SK-N-SH (cell line): ENCODE data around the gene BTBD7. TPM values are rescaled to one million over a fixed set of nuclear protein-coding genes. Genes with fewer than 3 reads are reported as not detected.

ENCODE experiments used
- CTCF ChIA-PET: fragments of 300-600, 350-600 bp; formaldehyde crosslinking; extraction: SDS; loops from one replicate; lab custom pipeline; 2021; lab: Yijun Ruan, JAX
- POLR2A ChIA-PET: fragments of 350-600 bp; sonication (Branson Sonifier 250); formaldehyde crosslinking; extraction: SDS; loops from one replicate; lab custom pipeline; 2020; ENCODE audit warnings: antibody characterized with exemption, inconsistent platforms; lab: Yijun Ruan, JAX
- DNase-seq: peaks from one replicate; pipeline ENCODE4 v3.0.0; 2012
- H2AFZ ChIP-seq: fragments of 200-600 bp; sonication (generic); 2 replicates; pipeline ENCODE4 v1.8.1; 2016; ENCODE audit warnings: antibody characterized with exemption, mild to moderate bottlenecking, low read depth
- H3F3A ChIP-seq: fragments of 200-600 bp; sonication (generic); replicated peaks from 2 replicates; pipeline ENCODE3; 2016; ENCODE audit warnings: antibody characterized with exemption, mild to moderate bottlenecking; ENCODE audit not compliant: insufficient read depth
- H3K27ac ChIP-seq, 2 experiments: fragments of 200-500 bp in 1 of 2; fragments of 200-600 bp in 1 of 2; sonication (Bioruptor generic) in 1 of 2; sonication (generic), shearing (Covaris generic) in 1 of 2; 2 replicates each; pipeline versions ENCODE4 v1.5.1 to v1.6.1; 2014 to 2016; ENCODE audit warnings: low read depth in 2 of 2, inconsistent platforms in 1 of 2, low read length in 1 of 2, mild to moderate bottlenecking in 1 of 2, mixed read lengths in 1 of 2
- H3K27me3 ChIP-seq: fragments of 200-600 bp; sonication (generic), shearing (Covaris generic); 2 replicates; pipeline ENCODE4 v1.6.1; 2016; ENCODE audit warnings: mixed run types; ENCODE audit not compliant: insufficient read depth
- H3K36me3 ChIP-seq, 2 experiments: fragments of 200-500 bp in 1 of 2; fragments of 200-600 bp in 1 of 2; sonication (Bioruptor generic) in 1 of 2; sonication (generic) in 1 of 2; replicated peaks in 1 of 2; 2 replicates each; pipeline versions ENCODE3 to v1.5.1; 2014 to 2016; ENCODE audit warnings: low read length in 1 of 2, mild to moderate bottlenecking in 1 of 2; ENCODE audit not compliant: insufficient read depth in 2 of 2, control insufficient read depth in 1 of 2
- H3K4me1 ChIP-seq, 2 experiments: fragments of 200-500 bp in 1 of 2; fragments of 200-600 bp in 1 of 2; sonication (Bioruptor generic) in 1 of 2; sonication (generic), shearing (Covaris generic) in 1 of 2; 2 replicates each; pipeline versions ENCODE4 v1.5.1 to v1.6.1; 2014 to 2016; ENCODE audit warnings: low read depth in 1 of 2, low read length in 1 of 2, mixed run types in 1 of 2; ENCODE audit not compliant: insufficient read depth in 2 of 2, control insufficient read depth in 1 of 2
- H3K4me2 ChIP-seq: fragments of 200-600 bp; sonication (generic), shearing (Covaris generic); 2 replicates; pipeline ENCODE4 v1.6.1; 2017; ENCODE audit warnings: mixed run types
- H3K4me3 ChIP-seq, 2 experiments: fragments of 200-500 bp in 1 of 2; fragments of 200-600 bp in 1 of 2; sonication (Bioruptor generic) in 1 of 2; sonication (generic), shearing (Covaris generic) in 1 of 2; 2 replicates each; pipeline versions ENCODE4 v1.5.1 to v1.8.1; 2014 to 2016; ENCODE audit warnings: low read depth in 2 of 2, inconsistent platforms in 1 of 2, low read length in 1 of 2, mild to moderate bottlenecking in 1 of 2, mixed read lengths in 1 of 2, moderate library complexity in 1 of 2
- H3K79me2 ChIP-seq: fragments of 200-600 bp; sonication (generic); 2 replicates; pipeline ENCODE4 v1.8.1; 2017; ENCODE audit warnings: mild to moderate bottlenecking; ENCODE audit not compliant: insufficient read depth
- H3K9ac ChIP-seq: fragments of 200-600 bp; sonication (generic); 2 replicates; pipeline ENCODE4 v1.6.1; 2017; ENCODE audit warnings: mixed run types
- H3K9me2 ChIP-seq: fragments of 200-600 bp; sonication (generic); 2 replicates; pipeline ENCODE4 v1.6.1; 2017; ENCODE audit warnings: mixed run types
- H3K9me3 ChIP-seq: fragments of 200-600 bp; sonication (generic); 2 replicates; pipeline ENCODE4 v1.6.1; 2017; ENCODE audit warnings: mixed run types, mild to moderate bottlenecking, moderate library complexity
- H4K20me1 ChIP-seq: fragments of 200-600 bp; sonication (generic); 2 replicates; pipeline ENCODE4 v1.6.1; 2017; ENCODE audit warnings: mild to moderate bottlenecking, mixed run types; ENCODE audit not compliant: insufficient read depth
- CHD2 ChIP-seq: fragments of 150-350 bp; IDR thresholded peaks from 2 replicates; pipeline ENCODE4 v1.6.1; 2018; ENCODE audit warnings: low read length; ENCODE audit not compliant: partially characterized antibody
- CTCF ChIP-seq: fragments of 200-600 bp; sonication (generic); IDR thresholded peaks from 2 replicates; pipeline ENCODE4 v1.6.1; 2017; ENCODE audit warnings: antibody characterized with exemption, mild to moderate bottlenecking, moderate library complexity
- EP300 ChIP-seq, 2 experiments: IDR thresholded peaks; 2 replicates each; pipeline versions ENCODE4 v1.4.0 to v1.6.1; 2012; ENCODE audit warnings: borderline replicate concordance in 1 of 2, low read depth in 1 of 2, low read length in 1 of 2
- EZH2phosphoT487 ChIP-seq: fragments of 200-600 bp; sonication (generic); IDR thresholded peaks from 2 replicates; pipeline ENCODE4 v1.6.1; 2017; ENCODE audit warnings: low read depth, mixed run types, mild to moderate bottlenecking, antibody characterized with exemption, moderate library complexity, borderline replicate concordance
- FOXM1 ChIP-seq: IDR thresholded peaks from 2 replicates; pipeline ENCODE4 v1.4.0; 2012; ENCODE audit warnings: low read depth, mild to moderate bottlenecking
- GABPA ChIP-seq: IDR thresholded peaks from 2 replicates; pipeline ENCODE4 v1.4.0; 2012; ENCODE audit warnings: low read depth, mild to moderate bottlenecking
- GATA2 ChIP-seq: sonication (generic); formaldehyde crosslinking; IDR thresholded peaks from 2 replicates; pipeline ENCODE4 v1.5.0; 2020; ENCODE audit warnings: mild to moderate bottlenecking, missing genetic modification reagents
- JUND ChIP-seq: IDR thresholded peaks from 2 replicates; pipeline ENCODE4 v1.4.0; 2012
- MAX ChIP-seq: IDR thresholded peaks from 2 replicates; pipeline ENCODE4 v1.4.0; 2012; ENCODE audit warnings: low read depth
- MXI1 ChIP-seq: IDR thresholded peaks from 2 replicates; pipeline ENCODE4 v1.6.1; 2012; ENCODE audit warnings: mild to moderate bottlenecking, low read depth, low read length, improper control_type of control experiment
- NRF1 ChIP-seq: IDR thresholded peaks from 2 replicates; pipeline ENCODE4 v1.6.1; 2012; ENCODE audit warnings: low read depth, mild to moderate bottlenecking, low read length
- RAD21 ChIP-seq: IDR thresholded peaks from 2 replicates; pipeline ENCODE4 v1.6.1; 2012; ENCODE audit warnings: mild to moderate bottlenecking, low read length
- RCOR1 ChIP-seq: fragments of 150-350 bp; IDR thresholded peaks from 2 replicates; pipeline ENCODE4 v1.6.1; 2017; ENCODE audit warnings: antibody characterized with exemption, low read length
- REST ChIP-seq: IDR thresholded peaks from 2 replicates; pipeline ENCODE4 v1.6.1; 2012; ENCODE audit warnings: mild to moderate bottlenecking, low read depth, low read length, moderate library complexity
- RFX5 ChIP-seq: IDR thresholded peaks from 2 replicates; pipeline ENCODE4 v1.6.1; 2012; ENCODE audit warnings: mild to moderate bottlenecking, improper control_type of control experiment, low read length
- RXRA ChIP-seq: IDR thresholded peaks from 2 replicates; pipeline ENCODE4 v1.4.0; 2012; ENCODE audit warnings: low read depth, mild to moderate bottlenecking, borderline replicate concordance
- SIN3A ChIP-seq: IDR thresholded peaks from 2 replicates; pipeline ENCODE4 v1.6.1; 2012; ENCODE audit warnings: low read depth, mild to moderate bottlenecking, low read length, moderate library complexity, borderline replicate concordance
- SMC3 ChIP-seq: IDR thresholded peaks from 2 replicates; pipeline ENCODE4 v1.6.1; 2012; ENCODE audit warnings: low read depth, low read length, improper control_type of control experiment
- TCF12 ChIP-seq: IDR thresholded peaks from 2 replicates; pipeline ENCODE4 v1.4.0; 2012
- YY1 ChIP-seq: IDR thresholded peaks from 2 replicates; pipeline ENCODE4 v1.4.0; 2012; ENCODE audit warnings: low read depth, mild to moderate bottlenecking
- WGBS: methylation state at CpG from one replicate; pipeline ENCODE4 v1.1.6; 2017; ENCODE audit warnings: low lambda C conversion rate; 5-methylcytosine and 5-hydroxymethylcytosine counted together
- polyA plus RNA-seq, 3 experiments: library from polyadenylated mRNA; depleted of rRNA; stranded (reverse); fragments of >200 nt; gene quantifications; 2 replicates each; pipeline ENCODE4 v1.2.3, GENCODE V29; 2012
- TF ChIP-seq, protein P1 (sequence below): IDR thresholded peaks from 2 replicates; pipeline ENCODE4; 2012

BTBD7 gene
- polyA plus RNA-seq, 1 of the 3 experiments (the other 2 are of a cell fraction) = 8.6 TPM

- TF ChIP-seq GABPA (no peak), FOXM1 (no peak), SIN3A (0 out of 2 replicates have a peak, but pooled peaks have one; percentile 19), MXI1 (peak; percentile 83), CHD2 (peak; percentile 66), RFX5 (no peak), RCOR1 (no peak), CTCF (peak; percentile 38; the same call in 1 of the 2 replicates), RAD21 (peak; percentile 36), EP300 (IDR thresholded peaks at IDR 0.05; ENCODE audit: borderline replicate concordance in 1 of 2, low read depth in 1 of 2, low read length in 1 of 2) (no peak)
These were observed at the start of gene BTBD7 (continued) for GRCh38 chr14:93332853-93333630.

DNA sequence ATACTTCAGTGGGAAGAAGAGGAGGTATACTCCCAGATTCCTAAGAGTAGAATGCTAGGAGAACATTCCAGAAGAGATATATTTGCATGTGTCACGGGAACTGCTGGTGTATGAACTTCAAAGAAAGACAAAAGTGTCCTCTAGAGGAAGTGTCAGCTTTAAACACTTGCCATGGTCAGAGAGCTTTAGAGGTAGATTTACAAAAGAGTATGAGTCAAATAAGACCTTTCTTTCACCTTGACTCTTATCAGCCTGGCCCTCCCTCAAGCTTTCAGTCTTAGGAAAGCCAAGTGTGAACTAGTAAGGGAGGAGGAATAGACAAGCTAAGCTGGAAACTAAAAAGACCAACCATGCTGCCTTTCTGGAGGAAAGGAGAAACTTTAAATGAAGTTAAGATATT is 48.8 kb upstream of the BTBD7 start:
- Histone ChIP-seq H3K4me2 (no peak overlapping the region), H3K36me3 (no peaks in the 10 kb centered on the region), H3K27ac (no peak overlapping the region), H3K9me3 (no peaks in the 10 kb centered on the region), H3K79me2 (no peaks in the 10 kb centered on the region), H3K27me3 (no peaks in the 10 kb centered on the region), H2AFZ (no peak overlapping the region), H4K20me1 (no peaks in the 10 kb centered on the region), H3K9me2 (no peaks in the 10 kb centered on the region), H3K9ac (no peak overlapping the region), H3F3A (no peaks in the 10 kb centered on the region), H3K4me3 (no peak overlapping the region), H3K4me1 (no peaks in the 10 kb centered on the region)
- ChIA-PET POLR2A (no interaction called here), CTCF (interaction anchor here (0.9 kb wide), 1 partner anchor 24 kb away, joined by 3 read pairs; no protein-coding TSS in a partner anchor)
- DNase-seq = no peak
- 14% methylated on average over 1 of the region's 1 CpG for WGBS
- TF ChIP-seq, protein P1, sequence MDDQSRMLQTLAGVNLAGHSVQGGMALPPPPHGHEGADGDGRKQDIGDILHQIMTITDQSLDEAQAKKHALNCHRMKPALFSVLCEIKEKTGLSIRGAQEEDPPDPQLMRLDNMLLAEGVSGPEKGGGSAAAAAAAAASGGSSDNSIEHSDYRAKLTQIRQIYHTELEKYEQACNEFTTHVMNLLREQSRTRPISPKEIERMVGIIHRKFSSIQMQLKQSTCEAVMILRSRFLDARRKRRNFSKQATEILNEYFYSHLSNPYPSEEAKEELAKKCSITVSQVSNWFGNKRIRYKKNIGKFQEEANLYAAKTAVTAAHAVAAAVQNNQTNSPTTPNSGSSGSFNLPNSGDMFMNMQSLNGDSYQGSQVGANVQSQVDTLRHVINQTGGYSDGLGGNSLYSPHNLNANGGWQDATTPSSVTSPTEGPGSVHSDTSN = no peak
- TF ChIP-seq YY1 (no peak), REST (no peak), RAD21 (no peak), RXRA (no peak), CTCF (no peak), GATA2 (CRISPR knock-in tag) (no peak), JUND (no peak), TCF12 (no peak), CHD2 (no peak), EZH2phosphoT487 (no peak), NRF1 (no peak), SMC3 (no peak), MAX (no peak), EP300 (IDR thresholded peaks at IDR 0.05; ENCODE audit: borderline replicate concordance in 1 of 2, low read depth in 1 of 2, low read length in 1 of 2) (no peak)
